ENCODE results near the gene N4BP2.
"Not testable (repeated sequence)": the region's sequence is repeated elsewhere in the genome, so short reads cannot be mapped to it uniquely, and the experiment has no call there.

Gene N4BP2

DNA sequence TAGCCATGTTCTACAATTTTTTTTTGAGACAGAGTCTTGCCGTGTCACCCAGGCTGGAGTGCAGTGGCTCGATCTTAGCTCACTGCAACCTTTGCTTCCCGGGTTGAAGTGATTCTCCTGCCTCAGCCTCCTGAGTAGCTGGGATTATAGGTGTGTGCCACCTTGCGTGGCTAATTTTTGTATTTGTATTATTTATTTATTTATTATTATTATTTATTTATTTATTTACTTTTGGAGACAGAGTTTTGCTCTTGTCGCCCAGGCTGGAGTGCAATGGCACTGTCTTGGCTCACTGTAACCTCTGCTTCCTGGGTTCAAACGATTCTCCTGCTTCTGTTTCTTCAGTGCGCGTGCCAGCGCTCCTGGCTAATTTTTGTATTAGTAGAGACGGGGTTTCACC is 36.8 kb downstream of the N4BP2 start:
- not testable (repeated sequence) for DNase-seq

DNA sequence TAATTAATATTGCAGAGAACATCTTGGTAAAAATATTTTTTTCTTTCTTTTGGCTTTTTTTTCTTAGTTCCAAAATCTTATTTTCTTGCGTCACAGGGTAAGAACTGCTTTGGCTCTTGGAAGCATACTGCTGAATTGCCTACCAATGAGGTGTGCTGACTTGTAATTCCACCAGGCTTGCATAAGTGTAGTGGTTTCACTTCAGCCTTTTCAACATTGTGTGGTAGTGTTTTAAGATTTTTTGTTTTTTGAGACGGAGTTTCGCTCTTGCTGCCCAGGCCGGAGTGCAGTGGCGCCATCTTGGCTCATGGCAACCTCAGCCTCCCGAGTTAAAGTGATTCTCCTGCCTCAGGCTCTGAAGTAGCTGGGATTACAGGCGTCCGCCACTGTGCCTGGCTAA is 42.4 kb downstream of the N4BP2 start:
- DNase-seq, result no peak

DNA sequence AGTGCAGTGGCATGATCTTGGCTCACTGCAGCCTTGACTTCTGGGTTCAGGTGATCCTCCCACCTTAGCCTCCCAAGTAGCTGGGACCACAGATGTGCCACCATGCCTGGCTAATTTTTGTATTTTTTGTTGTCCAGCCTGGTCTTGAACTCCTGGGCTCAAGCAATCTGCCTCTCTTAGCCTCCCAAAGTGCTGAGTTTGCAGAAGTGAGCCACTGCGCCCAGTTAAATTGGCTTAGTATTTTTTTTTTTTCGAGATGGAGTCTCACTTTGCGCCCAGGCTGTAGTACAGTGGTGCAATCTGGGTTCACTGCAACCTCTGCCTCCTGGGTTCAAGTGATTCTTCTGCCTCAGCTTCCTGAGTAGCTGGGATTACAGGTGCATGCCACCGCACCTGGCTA is 50.5 kb downstream of the N4BP2 start:
- not testable (repeated sequence) for DNase-seq

DNA sequence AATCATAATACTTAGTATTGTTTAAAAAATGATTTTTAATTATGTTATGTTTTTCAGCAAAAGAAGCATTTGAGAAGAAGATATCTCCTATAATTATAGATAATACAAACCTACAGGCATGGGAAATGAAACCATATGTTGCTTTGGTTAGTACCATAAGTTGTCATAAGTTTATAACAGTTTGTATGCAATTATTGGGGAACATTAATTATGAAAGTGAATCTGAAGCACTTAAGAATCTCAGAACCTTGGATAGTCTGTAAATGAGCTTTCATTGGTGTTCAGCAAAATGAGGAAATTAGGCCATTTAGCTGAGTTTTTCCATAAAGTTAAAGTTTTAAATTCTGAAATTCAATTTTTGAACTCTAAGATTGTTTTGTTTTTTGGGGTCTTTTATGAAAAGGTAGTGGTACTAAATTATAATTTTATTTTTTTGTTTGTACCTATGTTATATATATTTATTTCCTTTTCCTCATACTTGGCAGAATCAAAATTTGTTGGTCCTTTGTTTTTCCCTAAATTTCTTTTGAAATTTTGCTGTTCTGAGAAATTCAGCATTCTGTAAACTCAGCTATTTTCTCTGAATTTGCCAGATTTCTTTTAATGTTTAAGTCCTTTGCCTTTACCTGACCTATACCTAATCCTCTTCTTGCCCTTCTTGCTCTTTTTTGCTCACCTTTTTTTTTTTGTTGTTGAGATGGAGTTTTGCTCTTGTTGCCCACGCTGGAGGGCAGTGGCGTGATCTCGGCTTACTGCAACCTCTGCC is 55.6 kb downstream of the N4BP2 start:
- DNase-seq, result no peak

DNA sequence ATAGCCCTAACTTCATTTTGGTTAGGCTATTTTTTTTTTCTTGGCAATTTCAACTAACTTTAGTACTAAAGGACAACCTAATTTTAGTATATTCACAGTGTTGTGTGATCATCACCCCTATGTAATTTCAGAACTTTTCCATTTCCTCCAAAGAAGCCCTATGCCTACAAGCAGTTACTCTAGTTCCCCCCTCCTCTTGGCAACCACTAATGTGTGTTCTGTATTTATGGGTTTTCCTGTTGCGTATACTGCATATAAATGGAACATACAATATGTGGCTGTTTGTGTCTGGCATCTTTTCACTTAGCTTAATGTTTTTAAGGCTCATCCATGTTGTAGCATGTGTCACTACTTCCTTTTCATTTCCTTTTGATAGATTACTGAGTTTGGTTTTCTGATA is 57.6 kb downstream of the N4BP2 start:
- no peak for DNase-seq

DNA sequence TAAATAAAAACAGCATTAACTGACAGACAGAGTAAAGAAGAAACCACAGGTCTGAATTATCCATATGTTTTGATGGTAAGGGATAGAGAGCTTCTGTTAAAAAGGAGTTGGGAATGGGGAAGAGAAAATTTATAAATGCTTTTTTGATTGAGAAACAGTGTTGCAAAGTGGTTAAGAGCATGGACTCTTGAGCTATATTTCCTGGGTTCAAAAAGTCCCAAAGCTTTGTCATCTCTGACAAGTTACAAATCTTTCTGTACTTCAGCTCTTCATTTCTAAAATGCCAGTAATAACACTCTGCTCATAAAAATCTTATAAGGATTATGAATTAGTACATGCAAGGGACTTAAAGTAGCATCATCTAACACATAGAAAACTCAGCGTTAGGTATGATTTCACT is 62.2 kb downstream of the N4BP2 start:
- no peak for DNase-seq

DNA sequence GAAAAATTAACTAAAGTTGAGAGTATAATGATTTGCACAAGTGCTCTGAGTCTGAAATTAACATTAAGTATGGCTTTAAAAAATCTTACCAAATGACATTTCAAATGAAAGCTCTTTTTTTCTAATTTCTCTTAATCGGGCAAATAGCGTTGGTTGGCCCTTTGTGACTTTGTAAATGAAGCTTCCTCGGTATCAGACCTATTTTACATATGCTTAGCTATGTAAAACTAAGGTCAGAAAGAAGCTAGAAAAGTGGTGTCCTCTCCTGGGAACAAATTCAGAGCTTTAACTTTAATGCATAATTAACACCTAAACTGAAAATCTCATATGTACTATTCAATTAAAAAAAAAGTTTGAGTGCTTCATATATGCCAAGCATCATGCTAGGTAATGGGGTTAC is 62.7 kb downstream of the N4BP2 start:
- DNase-seq, result no peak

DNA sequence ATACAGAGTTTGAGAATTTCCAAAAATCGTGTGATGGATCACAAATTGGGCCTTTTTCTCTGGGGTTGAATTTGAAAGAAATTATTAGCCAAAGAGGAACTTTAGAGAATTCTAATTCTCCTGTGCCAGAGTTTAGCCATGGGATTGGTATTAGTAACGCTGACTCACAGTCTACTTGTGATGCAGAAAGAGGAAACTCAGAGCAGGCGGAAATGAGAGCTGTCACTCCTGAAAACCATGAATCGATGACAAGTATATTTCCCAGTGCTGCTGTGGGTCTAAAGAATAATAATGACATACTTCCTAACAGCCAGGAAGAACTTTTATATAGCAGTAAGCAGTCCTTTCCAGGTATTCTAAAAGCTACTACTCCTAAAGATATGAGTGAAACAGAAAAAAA is 64.9 kb downstream of the N4BP2 start:
- DNase-seq, result no peak

DNA sequence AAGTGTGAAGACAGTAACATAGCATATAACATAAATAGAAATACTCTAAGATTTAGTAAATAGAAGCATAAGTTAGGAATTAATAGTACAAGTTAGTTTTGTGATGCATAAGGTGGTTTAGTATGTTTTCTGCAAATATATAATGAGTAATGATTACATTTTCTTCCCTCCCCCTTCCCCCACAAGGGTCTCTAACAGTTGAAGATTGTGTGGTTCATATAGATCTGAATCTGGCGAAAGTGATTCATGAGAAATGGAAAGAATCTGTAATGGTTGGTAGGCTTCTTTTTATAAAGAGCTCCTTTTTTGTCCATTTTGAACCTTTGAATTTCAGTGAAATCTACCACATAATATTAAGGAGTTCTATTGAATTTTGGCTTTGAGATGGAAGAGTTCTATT is 66.3 kb downstream of the N4BP2 start:
- no peak for DNase-seq

DNA sequence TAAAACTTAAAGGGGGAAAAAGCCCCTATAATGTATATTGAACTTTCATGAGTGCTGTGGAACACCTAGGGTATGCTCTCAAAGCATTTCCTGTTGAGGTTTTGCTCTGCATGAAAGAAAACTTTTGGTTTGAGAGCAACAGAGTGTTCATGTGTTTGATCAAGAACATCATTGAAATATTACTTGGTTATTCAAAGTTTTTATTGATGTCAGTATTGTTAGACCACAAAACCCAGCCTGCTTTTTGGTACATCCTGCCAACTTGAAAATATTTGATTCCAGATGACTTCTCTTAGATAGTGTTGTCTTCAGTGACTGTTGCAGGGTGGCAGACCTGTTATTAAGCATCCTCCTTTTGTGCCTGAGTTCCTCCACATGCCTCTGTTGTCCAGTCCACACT is 68.0 kb downstream of the N4BP2 start:
- no peak for DNase-seq

DNA sequence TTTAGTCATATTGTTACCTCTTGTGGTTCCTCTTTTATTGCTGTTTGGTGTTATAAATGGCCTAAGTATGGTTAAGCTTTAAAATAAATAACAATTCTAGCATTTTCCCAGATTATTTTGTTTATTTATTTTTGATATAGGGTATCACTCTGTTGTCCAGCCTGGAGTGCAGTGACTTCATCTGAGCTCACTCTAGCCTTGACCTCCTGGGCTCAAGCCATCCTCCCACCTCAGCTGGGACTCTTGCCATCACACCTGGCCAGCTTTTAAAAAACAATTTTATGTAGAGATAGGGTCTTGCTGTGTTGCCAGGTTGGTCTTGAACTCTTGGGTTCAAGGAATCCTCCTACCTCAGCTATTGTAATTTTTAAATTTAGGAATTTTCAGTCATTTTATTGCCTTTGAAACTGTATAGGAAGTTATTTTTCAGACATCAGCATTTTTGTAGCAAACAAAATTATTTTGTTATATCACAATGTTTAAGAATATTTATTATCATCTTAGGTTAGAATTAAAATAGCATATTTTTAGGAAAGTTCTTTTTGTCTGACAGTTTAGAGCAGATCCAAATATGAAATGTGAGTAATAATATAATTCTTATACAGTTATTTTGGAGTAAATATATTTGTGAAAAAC is 73.9 kb downstream of the N4BP2 start:
- DNase-seq, result no peak

DNA sequence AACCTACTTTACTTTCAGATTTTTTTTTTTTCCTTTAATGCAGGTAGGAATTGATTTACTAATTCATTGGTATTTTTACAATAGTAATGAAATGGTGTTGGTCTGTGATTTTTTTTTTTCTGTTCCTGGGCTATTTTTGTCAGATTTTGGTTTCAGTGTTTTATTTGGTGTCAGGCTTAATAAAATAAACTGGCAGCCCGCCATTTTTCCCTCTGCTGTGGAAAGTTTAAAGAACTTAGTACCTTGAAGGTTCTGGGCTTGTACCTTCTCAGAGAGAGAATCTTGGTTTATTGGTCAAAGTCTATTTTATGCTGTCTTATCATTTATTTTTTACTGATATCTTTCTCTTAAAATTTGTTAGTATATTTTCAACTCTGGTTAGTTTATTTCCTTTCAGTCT is 76.2 kb downstream of the N4BP2 start:
- no peak for DNase-seq

DNA sequence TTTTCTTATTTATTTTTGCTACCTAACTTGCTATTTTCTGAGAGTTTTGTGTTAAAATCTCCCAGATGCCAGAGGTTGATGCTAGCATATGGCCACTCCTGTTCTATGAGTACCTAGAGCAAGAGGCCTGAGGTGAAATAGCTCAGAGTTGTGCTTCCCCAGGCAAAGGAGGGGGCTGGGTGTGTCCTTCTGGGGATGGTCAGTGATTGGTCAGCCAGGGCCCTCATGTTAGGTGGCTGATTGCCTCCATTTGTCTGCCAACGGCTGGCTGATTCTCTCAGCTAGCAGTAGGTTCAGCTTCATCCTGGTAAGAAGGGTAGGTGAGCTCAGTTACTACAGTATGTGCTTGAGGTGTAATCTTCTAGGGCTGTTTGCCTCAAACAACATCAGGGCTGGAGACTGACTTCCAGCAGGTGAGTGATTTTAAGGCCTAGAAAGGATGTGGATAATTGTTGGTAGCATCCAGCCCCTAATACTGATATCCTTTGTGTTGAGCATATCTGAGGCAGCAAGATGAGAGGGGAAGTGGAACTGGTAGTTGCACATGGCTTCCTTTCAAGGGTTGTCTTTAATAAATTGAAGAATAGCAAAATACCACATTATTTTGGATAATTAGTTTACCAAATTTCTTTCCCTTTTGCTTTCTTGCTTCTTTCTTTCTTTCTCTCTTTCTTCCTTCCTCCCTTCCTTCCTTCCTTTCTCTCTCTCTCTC is 77.7 kb downstream of the N4BP2 start:
- DNase-seq, result no peak

DNA sequence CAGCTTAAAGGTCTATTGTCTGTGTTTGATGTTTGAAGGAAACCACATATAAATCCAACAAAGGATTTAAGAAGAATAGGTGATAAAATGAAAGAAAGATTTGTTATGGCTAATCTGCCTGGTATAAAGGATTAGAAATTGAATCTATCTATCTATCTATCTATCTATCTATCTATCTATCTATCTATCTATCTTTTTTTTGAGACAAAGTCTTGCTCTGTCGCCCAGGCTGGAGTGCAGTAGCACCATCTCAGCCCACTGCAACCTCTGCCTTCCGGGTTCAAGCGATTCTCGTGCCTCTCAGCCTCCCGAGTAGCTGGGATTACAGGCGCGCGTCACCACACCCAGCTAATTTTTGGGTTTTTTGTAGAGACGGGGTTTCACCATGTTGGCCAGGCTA is 79.6 kb downstream of the N4BP2 start:
- DNase-seq, result not testable (repeated sequence)

DNA sequence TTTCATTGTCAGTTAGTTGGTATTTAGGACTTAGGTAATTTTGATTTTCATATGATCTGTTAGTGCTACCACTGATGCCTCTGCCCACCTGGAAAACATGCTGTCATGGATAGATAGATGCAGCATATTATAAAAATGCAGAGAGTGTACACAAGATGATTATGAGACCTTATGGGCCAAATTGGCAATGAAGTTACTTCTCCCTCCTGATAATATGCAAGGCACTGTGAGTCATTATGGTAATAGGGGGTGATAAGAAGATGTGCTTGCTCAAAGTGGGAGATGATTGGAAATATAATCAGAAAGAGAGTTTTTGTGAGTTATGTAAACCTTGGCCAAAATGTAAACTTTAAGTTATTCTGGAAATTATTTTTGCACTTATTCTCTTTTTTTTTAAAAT is 83.5 kb downstream of the N4BP2 start:
- DNase-seq, result no peak

DNA sequence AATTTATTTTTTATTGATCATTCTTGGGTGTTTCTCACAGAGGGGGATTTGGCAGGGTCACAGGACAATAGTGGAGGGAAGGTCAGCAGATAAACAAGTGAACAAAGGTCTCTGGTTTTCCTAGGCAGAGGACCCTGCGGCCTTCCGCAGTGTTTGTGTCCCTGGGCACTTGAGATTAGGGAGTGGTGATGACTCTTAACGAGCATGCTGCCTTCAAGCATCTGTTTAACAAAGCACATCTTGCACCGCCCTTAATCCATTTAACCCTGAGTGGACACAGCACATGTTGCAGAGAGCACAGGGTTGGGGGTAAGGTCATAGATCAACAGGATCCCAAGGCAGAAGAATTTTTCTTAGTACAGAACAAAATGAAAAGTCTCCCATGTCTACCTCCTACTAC is 83.9 kb downstream of the N4BP2 start:
- DNase-seq, result not testable (repeated sequence)

DNA sequence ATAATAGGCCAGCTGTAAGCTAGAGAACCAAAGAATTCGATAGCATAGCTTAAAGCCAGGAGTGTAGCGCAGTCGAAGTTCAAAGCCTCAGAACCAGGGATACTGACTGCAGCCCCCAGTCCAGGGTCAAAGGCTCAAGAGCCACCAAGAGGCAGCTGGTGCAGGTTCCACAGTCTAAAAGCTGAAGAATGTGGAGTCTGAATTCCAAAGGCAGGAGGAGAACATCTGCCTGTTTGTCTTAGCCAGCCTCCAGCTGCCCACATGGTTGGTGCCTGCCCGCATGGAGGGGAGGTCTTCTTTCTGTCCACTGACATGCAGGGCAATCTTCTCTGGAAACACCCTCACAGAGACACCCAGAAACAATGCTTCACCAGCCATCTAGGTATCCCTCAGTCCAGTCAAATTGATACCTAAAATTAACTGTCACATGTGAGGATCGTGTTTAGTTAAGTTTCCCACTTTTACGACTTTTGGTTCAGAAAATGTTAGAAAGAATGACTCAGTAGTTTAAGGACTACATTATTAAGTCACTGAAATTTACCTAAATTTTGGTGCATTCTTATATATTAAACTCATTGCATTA is 87.4 kb downstream of the N4BP2 start:
- DNase-seq, result no peak

DNA sequence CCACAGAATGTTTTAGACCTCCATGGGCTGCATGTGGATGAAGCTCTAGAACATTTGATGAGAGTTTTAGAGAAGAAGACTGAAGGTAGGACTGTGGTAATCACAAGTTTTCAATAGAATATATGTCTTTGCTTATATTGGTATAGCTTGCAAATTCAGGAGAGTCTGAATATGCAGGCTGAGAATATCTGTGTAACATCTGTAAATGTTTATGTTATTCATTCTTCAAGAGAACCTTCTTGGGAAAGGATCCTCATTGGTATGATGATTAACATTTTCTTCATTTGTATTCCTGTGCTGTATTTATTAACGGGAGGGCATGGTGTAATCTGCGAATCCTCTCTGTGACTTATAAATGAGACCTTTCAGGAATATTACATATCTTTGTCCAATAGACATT is 88.1 kb downstream of the N4BP2 start:
- DNase-seq, result no peak

DNA sequence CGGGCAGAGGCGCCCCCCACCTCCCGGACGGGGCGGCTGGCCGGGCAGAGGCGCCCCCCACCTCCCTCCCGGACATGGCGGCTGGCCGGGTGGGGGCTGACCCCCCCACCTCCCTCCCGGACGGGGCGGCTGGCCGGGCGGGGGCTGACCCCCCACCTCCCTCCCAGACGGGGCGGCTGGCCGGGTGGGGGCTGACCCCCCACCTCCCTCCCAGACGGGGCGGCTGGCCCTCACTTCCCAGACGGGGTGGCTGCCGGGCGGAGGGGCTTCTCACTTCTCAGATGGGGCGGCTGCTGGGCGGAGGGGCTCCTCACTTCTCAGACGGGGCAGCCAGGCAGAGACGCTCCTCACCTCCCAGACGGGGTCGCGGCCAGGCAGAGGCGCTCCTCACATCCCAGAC is 90.8 kb downstream of the N4BP2 start:
- not testable (repeated sequence) for DNase-seq

DNA sequence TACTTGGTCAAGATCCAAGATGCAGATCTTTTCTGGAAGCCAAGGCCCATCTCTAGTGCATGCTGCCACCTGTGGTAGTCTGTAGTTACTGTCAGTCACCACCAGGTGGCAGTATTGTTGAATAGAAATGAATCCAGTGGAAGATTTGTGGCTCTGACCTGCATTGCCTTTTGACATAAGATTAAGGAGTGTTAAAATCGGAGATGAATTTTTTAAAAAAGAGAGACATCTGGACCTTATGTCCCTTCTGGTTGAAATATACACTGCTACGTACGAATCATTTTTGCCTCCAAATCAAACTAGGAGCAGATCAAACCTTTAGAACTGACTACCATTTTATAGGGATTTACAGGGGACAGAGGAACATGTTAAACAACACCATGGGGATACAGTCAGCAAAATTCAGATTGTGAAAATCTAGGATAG is 93.3 kb downstream of the N4BP2 start:
- DNase-seq, result peak; percentile 63

DNA sequence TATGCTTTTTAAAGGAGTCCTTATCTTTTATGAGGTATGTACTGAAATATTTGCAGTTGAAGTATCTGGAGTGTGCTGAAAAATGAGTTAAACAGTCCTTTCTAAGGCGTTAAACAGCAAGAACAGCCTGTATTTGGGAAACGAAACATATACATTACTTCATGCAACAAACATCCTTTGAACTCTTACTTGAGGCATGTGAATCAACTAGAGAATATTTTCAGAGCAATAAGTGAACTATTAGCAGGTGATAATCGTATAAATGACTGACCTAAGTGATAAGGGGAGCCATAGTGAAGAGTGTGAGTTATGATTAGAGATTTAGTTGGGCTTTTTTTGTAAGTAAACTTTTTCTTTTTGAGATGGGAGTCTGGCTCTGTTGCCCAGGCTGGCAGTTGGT is 94.3 kb downstream of the N4BP2 start:
- DNase-seq, result no peak

DNA sequence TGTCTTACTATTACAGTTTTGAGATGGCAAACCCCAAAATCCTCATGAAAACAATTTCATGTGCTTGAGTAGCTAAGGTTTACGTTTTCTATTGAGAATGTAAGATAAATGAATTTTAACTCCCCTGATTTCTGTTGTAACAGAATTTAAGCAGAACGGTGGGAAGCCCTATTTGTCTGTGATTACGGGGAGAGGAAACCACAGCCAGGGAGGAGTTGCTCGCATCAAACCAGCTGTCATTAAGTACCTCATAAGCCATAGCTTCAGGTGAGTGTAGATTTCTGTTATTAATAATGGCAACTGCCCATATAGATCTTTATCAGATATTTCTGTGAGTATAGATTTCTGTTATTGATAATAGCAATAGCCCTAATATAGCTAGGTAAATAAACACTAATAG is 96.0 kb downstream of the N4BP2 start:
- DNase-seq, result no peak

DNA sequence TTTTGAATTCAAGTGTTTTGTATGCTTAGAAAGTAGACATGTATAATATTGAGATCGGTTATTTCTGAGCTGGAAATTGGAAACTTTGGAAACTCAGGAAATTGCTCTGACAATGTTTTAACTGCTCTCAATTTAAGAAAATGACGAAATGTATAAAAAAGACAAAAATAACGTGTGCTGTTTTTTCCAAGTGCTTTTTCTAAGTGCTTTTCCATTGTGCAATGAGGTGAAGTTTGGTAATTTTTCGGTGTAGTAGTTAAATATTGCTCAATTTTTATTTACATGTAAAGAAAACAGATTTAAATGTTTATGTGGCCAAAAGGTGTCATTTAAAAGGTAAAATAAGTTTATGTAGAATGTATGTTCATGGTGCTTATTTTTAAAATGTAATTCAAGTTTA is 100.8 kb downstream of the N4BP2 start:
- DNase-seq, result no peak

DNA sequence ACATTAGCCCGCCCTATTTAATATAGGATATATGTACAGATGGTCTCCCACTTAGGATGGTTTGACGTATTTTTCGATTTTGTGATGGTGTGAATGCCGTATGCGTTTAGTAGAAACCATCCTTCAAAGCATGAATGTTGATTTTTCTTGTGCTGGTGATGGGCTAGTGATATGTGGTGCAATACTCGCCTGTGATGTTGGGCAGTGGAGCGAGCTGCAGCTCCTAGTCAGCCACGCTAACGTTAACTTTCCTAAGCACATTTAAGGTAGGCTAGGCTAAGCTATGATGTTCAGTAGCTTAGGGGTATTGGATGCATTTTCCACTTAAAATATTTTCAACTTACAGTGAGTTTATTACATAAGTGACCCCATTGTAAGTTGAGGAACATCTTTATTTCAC is 103.6 kb downstream of the N4BP2 start:
- DNase-seq, result no peak
